ENCODE results near the gene RGS18.
"Not testable (repeated sequence)": the region's sequence is repeated elsewhere in the genome, so short reads cannot be mapped to it uniquely, and the experiment has no call there.

Gene RGS18

DNA sequence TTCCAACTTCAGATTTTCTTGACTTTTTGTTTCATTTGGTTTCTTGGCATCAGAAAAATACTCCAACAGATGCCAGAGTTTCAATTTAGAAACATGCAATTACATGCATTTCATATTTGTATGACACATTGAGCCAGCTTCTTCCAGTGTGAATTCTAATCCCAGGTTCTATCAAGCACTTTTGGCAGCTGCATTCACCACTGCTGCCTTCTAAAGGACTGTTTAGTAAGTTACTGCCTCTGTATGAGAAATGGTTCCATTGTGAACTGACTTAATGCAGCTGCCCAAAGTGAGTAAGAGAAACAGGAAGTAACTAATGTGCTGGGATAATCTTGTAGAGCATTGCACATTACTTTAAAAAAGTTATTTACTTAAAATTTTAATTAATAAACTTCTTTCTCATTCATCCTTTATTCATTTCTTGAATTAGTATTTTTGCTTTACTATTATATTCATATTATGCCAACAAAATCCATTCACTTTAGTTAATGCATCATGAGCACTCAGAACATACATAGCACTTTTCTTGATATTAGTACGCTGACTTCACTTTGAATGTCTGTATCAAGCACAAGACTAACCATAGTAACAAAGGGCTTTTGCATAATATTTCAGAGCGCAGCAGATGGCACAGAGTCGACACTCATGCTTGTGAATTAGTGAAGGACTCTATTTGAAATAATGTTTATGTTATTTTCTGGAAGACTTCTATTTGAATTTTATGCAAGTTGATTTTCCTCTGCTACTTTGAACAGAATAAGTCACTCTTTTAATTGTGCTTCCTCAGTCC lies 9.8 kb downstream of the RGS18 start:
- no peak for DNase-seq

DNA sequence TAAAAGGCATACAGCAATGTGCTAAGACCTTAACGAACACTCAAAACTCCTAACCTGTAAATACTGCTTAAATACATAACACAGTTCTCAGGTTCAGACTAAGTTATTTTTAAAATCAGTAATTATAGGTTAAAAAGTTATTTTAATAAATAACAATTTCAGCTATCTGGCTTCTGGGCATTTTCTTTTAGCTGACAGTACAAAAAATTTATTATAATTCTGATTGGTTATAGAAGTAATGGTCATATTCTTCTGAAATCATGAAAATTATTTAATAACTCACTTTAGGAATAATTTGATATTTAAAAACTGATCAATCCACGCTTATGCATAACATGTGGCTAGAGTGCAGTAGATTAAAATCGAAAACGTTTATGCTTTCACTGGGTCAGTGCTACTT lies 10.7 kb downstream of the RGS18 start:
- DNase-seq: no peak

DNA sequence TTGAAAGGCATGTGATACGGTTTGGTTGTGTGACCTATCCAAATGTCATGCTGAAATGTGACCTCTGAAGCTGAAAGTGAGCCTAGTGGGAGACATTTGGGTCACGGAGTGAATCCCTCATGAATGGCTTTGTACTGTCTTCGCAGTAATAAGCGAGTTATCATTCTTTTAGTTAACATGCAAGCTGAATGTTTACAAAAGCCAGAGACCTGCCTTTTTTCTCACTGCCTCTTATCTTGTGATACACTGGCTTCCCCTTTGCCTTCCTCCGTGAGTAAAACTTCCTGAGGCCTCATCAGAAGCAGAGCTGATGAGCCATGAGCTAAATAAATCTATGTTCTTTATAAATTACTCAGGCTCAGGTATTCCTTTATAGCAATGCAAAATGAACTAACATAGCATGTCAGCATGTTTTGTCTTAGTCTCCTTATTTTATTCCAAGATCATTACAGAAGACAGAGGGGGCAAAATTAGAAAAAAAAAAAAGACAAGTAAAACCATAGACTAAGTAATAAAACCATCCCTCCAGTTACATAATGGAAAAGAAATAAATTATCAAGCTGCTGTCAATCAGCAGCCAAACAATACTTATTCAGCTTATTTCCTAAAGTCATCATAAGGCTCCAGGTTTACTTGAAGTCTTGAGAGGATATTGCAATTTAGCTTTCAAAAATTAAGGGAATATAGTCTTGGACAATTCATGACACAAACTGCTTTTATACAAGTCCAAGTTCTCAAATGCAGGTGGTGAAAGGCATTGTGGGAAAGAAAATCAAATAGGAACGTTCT lies 12.1 kb downstream of the RGS18 start:
- no peak for DNase-seq

DNA sequence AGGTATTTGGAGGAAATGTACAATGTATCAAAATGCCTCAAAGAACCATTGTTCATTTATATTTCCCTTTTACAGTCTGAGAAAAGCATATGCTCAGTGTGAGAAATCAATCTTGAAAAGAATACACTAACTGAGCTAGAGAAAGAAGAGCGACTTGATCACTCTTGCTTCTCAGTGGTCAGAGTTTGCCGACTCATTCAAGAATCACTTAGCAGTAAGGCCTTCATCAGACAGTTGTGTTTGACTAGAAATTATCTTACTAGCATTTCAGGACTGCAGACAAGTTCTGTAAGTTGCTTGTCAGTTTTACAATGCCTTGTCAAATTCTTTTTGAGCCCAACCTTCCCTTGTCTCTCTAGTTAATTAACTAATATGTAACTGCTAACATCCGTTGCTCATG lies 12.9 kb downstream of the RGS18 start:
- DNase-seq: no peak

DNA sequence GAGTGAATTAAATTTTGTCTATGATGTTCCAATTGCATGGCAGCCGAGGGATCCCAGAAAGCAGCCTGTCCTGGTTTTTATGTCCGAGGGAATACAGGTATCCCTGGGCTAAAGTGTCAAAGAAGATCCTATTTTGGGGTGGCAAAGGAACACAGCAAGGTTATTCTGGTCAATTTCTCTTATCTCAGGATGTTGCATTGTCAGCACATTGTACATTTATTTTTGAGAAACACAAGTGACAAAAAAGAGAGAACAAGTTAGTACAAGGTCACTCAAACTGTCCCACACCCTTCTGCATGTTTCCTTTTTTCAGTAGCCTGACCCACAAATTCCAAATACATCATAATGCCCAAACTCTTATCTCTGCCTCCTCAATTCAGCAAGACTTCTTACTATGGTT lies 17.7 kb downstream of the RGS18 start:
- DNase-seq: no peak

DNA sequence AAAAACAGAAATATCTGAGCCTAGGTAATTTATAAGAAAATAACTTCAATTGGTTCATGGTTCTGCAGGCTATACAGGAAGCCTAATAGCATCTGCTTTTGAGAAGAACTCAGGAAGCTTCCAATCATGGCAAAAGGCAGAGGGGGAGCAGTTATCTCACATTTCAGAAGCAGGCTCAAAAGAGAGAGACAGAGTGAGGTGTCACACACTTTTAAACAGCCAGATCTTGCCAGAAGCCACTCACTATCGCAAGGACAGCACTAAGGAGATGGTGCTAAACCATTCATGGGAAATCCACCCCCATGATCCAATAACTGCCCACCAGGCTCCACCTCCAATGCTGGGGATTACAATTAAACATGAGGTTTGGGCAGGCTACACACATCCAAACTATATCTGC lies 25.5 kb downstream of the RGS18 start:
- no peak for DNase-seq

DNA sequence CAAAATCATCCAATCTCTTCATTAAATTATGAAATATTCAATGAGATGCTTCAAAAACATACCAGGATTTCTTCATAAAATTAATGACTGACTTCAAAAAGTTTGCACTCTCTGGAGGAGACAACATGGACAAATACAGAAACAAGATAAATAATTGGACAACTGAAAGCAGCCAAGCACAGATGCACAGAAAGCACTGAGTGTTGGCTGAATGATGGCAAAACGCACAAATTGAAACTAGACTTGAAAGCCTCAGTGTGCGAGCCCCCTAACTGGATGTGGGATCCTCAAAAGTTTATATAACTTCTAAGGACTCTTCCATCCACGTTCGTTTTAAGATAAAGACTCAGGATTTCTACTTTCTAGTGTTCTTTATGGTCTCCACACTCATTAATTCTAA lies 27.9 kb downstream of the RGS18 start:
- no peak for DNase-seq

DNA sequence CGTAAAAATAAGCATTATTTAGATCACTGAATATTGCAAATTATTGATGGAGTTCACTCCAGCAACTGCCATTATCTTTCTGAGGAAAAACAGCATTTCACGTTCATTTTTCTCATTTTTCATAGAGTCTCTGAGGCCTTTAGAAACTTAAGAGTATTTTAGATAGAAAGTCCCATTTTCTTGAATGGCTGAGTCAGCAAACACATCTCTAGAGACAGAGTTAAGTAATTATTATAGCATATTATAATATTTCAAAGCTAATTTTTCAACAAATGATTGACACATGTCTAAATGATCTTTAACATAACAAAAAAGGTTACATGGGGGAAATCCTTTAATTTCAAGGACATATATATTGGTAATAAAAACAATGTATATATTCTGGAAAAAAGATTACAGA lies 31.8 kb downstream of the RGS18 start:
- DNase-seq: no peak

DNA sequence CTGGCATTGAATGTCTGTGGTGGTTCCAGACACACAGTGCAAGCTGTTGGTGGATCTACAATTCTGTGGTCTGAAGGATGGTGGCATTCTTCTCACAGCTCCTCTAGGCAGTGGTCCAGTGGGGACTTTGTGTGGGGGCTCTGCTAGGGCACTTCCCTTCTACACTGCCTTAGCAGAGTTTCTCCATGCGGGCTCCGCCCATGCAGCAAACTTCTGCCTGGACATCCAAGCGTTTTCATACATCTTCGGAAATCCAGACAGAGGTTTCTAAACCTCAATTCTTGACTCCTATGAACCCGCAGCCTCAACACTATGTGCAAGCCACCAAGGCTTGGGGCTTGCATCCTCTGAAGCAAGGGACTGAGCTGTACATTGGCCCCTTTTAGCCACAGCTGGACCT lies 43.0 kb downstream of the RGS18 start:
- no peak for DNase-seq

DNA sequence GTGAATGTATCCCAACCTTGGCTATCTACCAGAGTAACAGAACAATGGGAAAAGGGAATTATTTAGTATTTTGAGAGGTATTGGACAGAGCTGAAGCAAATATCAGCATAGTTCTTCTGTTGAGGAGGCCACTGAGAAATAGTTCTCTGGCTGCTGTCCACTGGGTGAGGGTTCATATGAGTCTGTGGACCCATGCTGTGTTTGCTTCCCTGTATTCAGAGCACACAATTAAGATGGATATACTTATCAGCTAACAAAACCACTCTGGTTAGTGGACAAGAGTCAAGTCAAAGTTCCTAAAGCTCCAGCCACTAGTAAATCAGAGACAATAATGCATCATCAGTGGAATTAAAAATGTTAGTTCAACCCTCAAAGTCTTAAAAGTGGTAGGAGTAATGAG lies 66.1 kb downstream of the RGS18 start:
- no peak for DNase-seq

DNA sequence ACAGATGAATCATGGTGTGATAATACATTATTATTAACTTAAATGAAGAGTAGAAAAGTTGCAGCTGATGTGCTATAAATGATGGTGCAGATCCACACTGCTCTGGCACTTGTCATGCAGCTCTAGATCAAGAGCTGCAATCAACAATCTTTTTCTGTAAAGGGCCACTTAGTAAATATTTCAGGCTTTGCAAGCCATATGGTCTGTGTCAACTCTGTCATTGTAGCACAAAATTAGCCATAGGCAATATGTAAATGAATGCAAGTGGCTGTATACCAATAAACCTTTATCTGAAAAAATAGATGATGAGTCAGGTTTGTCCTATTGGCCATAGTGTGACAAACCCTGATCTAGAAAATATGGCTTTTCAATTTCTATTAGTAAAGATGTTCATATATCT lies 66.6 kb downstream of the RGS18 start:
- no peak for DNase-seq

DNA sequence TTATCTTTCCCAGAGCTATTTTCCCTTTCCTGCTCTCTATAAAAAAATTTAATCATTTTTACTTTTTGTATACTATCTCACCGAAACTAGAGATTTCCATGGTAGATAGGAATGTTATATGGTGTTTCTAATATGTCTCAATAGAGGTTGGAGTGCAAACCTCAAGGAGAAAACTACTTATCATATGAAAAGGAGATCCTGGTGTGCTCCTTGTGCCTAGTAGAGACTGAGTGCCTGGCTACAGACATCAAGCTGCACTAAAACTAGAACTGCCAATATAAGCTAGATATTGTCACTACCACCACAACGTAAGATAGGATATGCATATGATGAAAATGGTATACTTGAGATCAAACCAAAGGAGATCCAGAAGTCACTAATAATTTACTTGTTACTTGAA lies 67.0 kb downstream of the RGS18 start:
- no peak for DNase-seq

DNA sequence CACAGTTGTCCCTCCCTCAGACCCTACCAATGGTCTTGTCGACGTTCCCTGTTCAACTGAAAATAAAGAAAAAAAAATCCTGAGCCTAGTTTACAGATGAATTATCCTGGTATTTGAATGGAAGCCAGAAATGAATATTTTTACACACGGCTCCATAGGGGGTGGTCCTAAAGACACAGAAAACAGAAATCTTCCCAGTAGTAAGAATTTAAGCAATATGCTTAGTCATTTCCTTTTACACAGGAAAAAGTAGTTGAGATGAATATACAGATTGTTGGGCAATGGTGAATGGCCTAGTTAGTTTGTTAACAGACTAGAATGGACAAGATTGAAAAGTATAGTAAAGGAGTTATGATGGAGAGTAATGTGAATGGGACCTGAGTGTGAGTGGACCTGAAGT lies 67.4 kb downstream of the RGS18 start:
- DNase-seq: no peak

DNA sequence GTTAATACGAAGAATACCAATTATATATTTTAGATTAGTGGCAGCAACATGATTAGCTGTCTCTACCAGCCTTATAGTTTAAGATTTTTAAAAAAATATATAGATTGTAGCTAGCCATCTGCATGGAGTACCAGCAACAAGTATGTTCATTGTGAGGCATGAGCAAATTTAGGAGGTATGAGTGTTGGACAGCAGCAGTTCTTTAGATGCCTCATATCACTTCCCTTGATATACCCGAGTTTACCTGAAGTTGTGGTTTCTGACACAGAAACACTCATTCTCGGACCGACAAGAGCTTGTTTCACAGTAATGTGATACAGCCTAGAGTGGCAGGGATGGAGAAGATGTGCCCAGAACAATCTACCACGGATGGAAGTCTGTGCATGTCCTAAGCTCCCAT lies 69.1 kb downstream of the RGS18 start:
- no peak for DNase-seq

DNA sequence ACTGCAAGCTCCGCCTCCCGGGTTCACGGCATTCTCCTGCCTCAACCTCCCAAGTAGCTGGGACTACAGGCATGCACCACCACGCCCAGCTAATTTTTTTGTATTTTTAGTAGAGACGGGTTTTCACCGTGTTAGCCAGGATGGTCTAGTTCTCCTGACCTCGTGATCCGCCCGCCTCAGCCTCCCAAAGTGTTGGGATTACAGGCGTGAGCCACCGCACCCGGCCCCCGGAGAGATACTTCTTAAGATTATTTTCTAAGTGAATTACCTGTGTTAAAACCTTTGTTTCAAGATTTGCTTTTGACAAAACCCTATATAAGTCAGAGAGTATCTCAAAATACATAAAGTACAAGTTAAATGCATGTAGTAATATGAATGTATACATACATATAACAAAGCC lies 69.7 kb downstream of the RGS18 start:
- DNase-seq: not testable (repeated sequence)

DNA sequence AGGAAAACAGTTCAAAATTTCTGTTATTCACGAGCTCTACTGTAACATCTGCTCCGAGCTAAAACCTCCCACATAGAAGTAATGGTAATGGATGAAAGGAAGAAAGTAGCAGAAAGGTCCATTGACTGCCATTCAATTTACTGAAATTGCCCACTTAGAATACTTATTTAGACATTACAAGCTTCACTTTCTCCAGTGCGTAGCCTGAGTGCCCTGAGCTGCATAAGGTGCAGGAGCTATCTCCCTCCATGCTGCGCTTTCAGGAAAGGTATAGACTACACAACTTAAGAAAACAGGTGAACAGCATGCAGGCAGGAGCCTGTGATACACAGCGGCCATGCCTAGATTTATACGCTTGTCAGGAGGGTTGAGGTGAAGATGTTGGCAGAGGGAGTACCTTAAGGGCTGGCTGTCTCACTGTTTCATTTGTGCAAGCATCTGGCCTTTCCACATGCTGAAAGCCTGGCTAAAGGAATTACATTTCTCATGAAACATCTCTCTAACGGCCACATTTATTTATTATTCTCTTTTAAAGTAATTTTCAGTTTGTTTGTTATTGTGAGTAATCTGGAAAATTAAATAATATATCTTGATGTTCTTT lies 74.7 kb downstream of the RGS18 start:
- DNase-seq: peak; percentile 61

DNA sequence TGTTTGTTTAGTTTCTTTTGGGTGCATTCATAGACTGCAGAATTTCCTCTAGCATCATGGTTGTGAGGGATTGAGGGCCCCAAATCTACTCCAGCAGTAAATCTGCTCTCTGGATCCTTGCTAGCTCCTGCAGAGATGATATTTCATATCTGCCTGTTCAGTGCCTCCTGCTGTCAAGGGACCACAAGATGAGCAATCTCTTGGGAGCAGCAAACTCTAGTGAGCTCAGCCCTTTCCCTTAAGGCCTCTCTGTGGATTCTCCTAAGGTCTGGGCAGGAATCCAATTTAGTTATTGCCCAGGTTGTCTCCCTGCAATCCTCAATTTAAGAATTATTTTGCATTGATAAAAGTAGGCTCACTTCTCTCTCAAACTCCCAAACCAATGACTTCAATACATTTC lies 76.9 kb downstream of the RGS18 start:
- DNase-seq: no peak

Data from NCI-H2227 treated with DMSO at 0.1 percent for 48 hours (cell line).